Endometrial microvascular endothelial cells (primary cell): ENCODE results near the gene PNN. TPM values are rescaled to one million over a fixed set of nuclear protein-coding genes. Genes with fewer than 3 reads are reported as not detected.
"Not testable (repeated sequence)": the region's sequence is repeated elsewhere in the genome, so short reads cannot be mapped to it uniquely, and the experiment has no call there.

Experiments
- in situ Hi-C: cut with HindIII; loops from 2 replicates; pipeline ENCODE4 v1.10.0; 2017; ENCODE audit warnings: low sequenced_read_pairs, low pct_unique_long_range_greater_than_20kb; ENCODE audit errors: inconsistent ontology term
- total RNA-seq: library from RNA; depleted of rRNA; stranded (reverse); fragments of >200 nt; gene quantifications from one replicate; pipeline ENCODE4 v1.2.3, GENCODE V29; 2015; ENCODE audit errors: inconsistent ontology term

PNN gene
- total RNA-seq, 1 donor from 2014 or later = 20.3 TPM

- in situ Hi-C loops = not testable (repeated sequence)
Observed at GRCh38 chr14:39220473-39220872, 45.4 kb downstream of the PNN start.

- in situ Hi-C loops = no loop called here
Observed at GRCh38 chr14:39228044-39228443, 53.0 kb downstream of the PNN start.

- in situ Hi-C loops = no loop called here
Observed at GRCh38 chr14:39228509-39229221, 53.6 kb downstream of the PNN start.

DNA sequence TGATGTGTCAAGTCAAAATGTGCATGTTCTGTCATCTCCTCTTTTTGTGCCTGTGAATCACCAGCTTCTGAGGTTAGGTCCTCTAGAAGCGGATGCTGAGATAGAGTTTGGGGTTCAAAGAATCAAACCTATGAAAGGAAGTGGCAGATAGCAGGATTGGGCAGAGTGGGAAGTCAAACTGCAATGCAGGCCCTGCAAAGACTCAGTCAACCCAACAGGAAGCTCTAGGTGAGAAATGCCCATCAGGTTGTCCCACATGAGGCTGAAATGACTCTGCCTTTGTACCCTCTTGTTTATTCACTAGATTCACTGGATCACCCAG is 54.1 kb downstream of the PNN start:
- in situ Hi-C loops = no loop called here

GRCh38 chr14:39229601-39230110 is 54.6 kb downstream of the PNN start:
- in situ Hi-C loops = no loop called here

DNA sequence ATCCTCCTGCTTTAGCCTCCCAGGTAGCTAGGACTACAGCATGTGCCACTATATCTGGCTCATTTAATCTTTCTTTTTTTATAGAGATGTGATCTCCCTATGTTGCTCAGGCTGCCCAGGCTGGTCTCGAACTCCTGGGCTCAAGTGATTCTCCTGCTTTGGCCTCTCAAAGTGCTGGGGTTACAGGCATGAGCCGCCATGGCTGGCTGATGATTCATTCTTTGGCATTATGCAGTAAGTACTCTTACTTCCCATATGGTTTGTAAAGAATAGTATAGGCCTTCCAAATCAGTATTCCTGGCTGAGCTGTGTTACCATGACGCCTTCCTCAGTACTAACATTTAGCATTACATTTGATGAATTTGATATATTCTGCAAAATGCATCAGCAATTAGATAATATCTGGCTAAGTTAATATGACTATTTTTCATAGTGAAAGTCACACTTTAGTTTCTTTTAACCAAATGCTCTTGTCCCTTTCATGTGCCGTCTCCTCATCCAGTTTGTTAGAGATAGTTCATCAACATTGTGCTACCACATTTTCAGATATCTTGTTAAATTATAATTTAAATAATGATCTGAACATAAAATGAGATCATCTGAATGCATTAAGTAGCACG is 55.5 kb downstream of the PNN start:
- in situ Hi-C loops = no loop called here

DNA sequence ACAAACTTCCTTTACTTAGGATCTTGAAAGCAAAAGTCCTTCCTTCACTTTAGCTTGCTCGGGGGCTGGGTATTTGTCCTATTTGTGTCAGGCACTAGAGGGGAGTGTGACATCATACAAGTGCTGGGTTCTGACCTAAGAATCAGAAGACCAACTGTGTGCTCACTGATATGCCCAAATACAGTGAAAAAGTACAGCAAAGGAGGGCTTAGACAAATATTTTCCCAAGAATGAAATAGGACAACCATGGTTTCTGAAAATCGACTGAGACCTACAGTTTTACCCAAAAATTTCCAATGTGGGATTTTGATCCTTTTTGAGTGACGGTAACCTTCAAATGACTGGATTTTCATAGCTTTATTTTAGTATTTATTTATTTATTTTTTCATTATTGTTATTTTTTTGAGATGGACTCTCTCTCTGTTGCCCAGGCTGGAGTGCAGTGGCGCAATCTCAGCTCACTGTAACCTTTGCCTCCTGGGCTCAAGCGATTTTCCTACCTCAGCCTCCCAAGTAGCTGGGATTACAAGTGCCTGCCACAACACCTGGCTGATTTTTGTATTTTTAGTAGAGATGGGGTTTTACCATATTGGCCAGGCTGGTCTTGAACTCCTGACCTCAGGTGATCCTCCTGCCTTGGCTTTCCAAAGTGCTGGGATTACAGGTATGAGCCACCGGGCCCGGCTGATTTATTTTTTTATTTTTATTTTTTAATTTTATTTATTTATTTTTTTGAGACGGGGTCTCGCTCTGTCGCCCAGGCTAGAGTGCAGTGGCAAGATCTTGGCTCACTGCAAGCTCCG is 56.9 kb downstream of the PNN start:
- in situ Hi-C loops = not testable (repeated sequence)

Other genes with a start within 250 kb of the PNN start
- 198 TPM for gene SEC23A, start 72.0 kb upstream of the PNN start, total RNA-seq
- gene GEMIN2, start 60.9 kb upstream of the PNN start, total RNA-seq = 23.4 TPM
- gene TRAPPC6B, start 4.9 kb upstream of the PNN start, total RNA-seq = 29.2 TPM
- 11.6 TPM for gene MIA2, start 58.7 kb downstream of the PNN start, total RNA-seq